Panc1 (cell line): ENCODE data around the gene ELANE.

Source experiments
- CTCF ChIP-seq: fragments of 450-650 bp; IDR thresholded peaks from 2 replicates; pipeline ENCODE4 v1.5.1; 2017; ENCODE audit warnings: mild to moderate bottlenecking
- POLR2AphosphoS5 ChIP-seq: IDR thresholded peaks from 2 replicates; pipeline ENCODE4 v1.6.1; 2012; ENCODE audit warnings: mild to moderate bottlenecking, low read depth, low read length, moderate library complexity
- REST ChIP-seq, 2 experiments: IDR thresholded peaks; 2 replicates each; pipeline ENCODE4 v1.6.1; 2011 to 2012; ENCODE audit warnings: low read depth in 2 of 2, control low read depth in 1 of 2, low read length in 1 of 2, mild to moderate bottlenecking in 1 of 2, moderate library complexity in 1 of 2; ENCODE audit not compliant: insufficient read depth in 1 of 2
- SIN3A ChIP-seq: IDR thresholded peaks from 2 replicates; pipeline ENCODE4 v1.6.1; 2012; ENCODE audit warnings: low read depth, mild to moderate bottlenecking, low read length, moderate library complexity, borderline replicate concordance; ENCODE audit not compliant: insufficient read depth

GRCh38 chr19:870314-870713, 18.2 kb downstream of the ELANE start:
- no peak for TF ChIP-seq CTCF
- no peak for TF ChIP-seq REST (IDR thresholded peaks at IDR 0.05; ENCODE audit: insufficient read depth in 1 of 2, low read depth in 2 of 2, low read length in 1 of 2)
- TF ChIP-seq POLR2AphosphoS5: no peak
- no peak for TF ChIP-seq SIN3A
